ENCODE results near the gene CREB3L4.

DNA sequence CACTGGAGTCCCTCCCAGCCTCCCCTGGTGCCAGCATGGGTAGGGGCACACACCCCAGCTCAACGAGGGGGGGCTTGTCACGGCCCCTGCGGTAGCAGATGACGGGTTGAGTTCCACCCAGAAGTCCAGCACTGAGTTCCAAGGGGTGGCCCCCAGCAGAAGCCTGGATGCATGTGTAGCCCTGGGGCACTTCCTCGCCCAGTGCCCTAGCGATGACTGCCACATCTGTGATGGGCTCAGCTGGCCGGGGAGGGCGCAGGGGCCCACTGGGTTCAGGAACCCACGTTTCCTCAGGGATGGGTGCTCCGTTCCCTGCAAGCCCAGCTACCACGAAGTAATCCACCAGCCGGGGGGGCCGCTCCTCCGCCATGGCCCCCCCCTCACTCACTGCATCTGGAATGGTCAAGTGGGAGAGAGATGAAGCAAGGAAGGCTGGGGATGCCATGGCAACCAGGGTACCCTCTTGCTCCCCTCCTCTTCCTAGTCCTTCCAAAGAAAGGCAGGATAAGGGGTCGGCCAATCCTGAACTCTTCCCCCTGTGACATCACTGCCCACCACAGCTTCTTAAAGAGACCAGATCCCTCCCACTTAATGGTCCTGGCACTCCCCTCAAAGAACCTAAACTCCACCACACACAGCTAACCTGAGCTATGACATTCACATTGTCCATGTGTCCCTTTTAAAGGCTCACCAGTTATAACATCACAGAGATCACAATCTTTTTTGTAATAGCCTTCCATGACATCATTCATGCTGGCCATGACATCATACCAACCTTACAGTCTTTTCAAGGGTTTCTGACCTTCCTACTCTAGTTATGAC, 23.5 kb upstream of the CREB3L4 start:
- TF ChIP-seq POLR2A (IDR thresholded peaks at IDR 0.05; ENCODE audit: low read depth, low read length) (no peak), CEBPB (IDR thresholded peaks at IDR 0.05; ENCODE audit: low read depth, low read length) (no peak), RCOR1 (IDR thresholded peaks at IDR 0.05; ENCODE audit: insufficient replicate concordance, low read length) (no peak), CHD1 (IDR thresholded peaks at IDR 0.05; ENCODE audit: low read depth, low read length) (no peak), RAD21 (IDR thresholded peaks at IDR 0.05; ENCODE audit: low read length) (no peak), MAFK (IDR thresholded peaks at IDR 0.05; ENCODE audit: low read depth, low read length) (no peak), SMC3 (IDR thresholded peaks at IDR 0.05; ENCODE audit: low read depth, low read length) (no peak), BHLHE40 (IDR thresholded peaks at IDR 0.05; ENCODE audit: low read depth, low read length) (no peak), MXI1 (IDR thresholded peaks at IDR 0.05; ENCODE audit: borderline replicate concordance, low read depth, low read length) (no peak)
- TF ChIP-seq, protein P1, sequence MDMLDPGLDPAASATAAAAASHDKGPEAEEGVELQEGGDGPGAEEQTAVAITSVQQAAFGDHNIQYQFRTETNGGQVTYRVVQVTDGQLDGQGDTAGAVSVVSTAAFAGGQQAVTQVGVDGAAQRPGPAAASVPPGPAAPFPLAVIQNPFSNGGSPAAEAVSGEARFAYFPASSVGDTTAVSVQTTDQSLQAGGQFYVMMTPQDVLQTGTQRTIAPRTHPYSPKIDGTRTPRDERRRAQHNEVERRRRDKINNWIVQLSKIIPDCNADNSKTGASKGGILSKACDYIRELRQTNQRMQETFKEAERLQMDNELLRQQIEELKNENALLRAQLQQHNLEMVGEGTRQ (IDR thresholded peaks at IDR 0.05; ENCODE audit: low read depth, low read length): no peak
- TF ChIP-seq, protein P2, sequence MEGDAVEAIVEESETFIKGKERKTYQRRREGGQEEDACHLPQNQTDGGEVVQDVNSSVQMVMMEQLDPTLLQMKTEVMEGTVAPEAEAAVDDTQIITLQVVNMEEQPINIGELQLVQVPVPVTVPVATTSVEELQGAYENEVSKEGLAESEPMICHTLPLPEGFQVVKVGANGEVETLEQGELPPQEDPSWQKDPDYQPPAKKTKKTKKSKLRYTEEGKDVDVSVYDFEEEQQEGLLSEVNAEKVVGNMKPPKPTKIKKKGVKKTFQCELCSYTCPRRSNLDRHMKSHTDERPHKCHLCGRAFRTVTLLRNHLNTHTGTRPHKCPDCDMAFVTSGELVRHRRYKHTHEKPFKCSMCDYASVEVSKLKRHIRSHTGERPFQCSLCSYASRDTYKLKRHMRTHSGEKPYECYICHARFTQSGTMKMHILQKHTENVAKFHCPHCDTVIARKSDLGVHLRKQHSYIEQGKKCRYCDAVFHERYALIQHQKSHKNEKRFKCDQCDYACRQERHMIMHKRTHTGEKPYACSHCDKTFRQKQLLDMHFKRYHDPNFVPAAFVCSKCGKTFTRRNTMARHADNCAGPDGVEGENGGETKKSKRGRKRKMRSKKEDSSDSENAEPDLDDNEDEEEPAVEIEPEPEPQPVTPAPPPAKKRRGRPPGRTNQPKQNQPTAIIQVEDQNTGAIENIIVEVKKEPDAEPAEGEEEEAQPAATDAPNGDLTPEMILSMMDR (conservative IDR thresholded peaks at IDR 0.05; ENCODE audit: low read depth, low read length): no peak
- TF ChIP-seq, protein P3, sequence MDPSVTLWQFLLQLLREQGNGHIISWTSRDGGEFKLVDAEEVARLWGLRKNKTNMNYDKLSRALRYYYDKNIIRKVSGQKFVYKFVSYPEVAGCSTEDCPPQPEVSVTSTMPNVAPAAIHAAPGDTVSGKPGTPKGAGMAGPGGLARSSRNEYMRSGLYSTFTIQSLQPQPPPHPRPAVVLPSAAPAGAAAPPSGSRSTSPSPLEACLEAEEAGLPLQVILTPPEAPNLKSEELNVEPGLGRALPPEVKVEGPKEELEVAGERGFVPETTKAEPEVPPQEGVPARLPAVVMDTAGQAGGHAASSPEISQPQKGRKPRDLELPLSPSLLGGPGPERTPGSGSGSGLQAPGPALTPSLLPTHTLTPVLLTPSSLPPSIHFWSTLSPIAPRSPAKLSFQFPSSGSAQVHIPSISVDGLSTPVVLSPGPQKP (IDR thresholded peaks at IDR 0.05; ENCODE audit: borderline replicate concordance, low read depth, low read length): no peak
